GM21737 (cell line): ENCODE results near the gene HSFX4.
"Not testable (repeated sequence)": the region's sequence is repeated elsewhere in the genome, so short reads cannot be mapped to it uniquely, and the experiment has no call there.

Experiments used
- ATAC-seq: cut with Tn5 transposase; IDR thresholded peaks from one replicate; pipeline ENCODE4 v1.9.1; 2021; ENCODE audit warnings: mild to moderate bottlenecking, moderate library complexity; ENCODE audit not compliant: unreplicated experiment

Gene HSFX4

DNA sequence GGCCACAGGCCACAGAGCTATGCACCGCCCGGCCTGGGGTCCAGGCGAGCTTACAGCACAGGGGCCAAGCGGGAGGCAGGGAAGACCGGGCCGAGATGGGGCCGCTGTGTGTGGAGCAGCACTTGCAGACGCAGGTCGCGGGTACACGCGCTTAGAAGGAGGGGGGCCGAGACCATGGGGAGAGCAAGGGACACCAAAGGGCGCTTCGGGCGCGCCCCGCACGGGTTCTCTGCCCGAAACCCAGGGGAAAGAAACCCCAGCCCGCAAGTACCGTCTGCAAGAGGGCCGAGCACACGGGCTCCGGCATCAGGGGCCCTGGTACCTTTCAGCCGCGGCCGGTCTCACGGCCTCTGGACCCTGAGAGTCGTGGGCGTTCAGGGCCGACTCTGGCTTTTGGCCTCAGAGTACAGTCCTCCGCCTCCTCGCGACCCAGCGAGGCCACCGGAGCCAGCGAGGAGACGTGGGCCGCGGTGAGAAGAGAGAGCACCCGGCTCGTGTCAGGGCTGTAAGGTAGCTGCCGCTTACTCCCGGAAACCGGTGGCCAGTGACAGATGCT lies 8.6 kb downstream of the HSFX4 start:
- ATAC-seq: no peak

GRCh38 chrX:149938427-149938880 lies 9.1 kb downstream of the HSFX4 start, which contains the start of gene EOLA2:
Gene EOLA2, minus strand, starts transcription at chrX:149938491. Its CDS starts 4,617 bp downstream, at chrX:149933874.
- peak; percentile 63 for ATAC-seq

DNA sequence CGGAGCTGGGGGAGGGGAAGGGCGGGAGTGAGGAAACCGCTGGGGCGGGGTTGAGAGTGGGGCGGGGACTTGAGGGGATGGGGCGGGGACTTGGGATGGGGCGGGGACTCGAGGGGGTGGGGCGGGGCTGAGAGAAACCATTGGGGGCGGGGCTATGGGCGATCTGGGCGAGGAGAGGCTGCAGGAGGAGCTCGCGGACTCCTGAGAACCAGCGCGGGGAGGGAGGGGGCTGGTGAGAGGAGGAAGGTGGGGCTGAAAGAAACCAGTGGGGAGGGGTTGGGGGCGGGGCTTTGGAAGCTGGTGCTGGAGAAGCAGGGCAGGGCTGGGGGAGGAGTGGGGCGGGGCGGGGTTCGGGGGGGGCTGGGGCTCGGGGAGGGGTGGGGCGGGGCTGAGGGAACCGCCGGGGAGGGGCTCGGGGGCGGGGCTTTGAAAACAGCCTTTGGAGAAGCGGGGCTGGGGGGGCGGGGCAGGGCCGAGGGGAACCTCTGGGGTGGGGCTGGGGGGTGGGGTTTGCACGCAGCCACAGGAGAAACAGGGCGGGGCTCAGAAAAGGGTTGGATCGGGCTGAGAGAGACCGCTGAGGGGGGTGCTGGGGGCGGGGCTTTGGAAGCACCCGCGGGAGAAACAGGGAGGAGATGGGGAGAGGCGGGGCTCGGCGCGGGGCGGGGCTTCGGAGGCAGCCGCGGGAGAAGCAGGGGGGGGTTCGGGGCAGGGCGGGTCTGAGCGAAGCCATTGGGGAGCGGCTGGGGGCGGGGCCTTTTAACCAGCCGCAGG lies 9.7 kb downstream of the HSFX4 start:
- ATAC-seq: peak; percentile 11

GRCh38 chrX:149939655-149939904 lies 10.2 kb downstream of the HSFX4 start:
- ATAC-seq: no peak

DNA sequence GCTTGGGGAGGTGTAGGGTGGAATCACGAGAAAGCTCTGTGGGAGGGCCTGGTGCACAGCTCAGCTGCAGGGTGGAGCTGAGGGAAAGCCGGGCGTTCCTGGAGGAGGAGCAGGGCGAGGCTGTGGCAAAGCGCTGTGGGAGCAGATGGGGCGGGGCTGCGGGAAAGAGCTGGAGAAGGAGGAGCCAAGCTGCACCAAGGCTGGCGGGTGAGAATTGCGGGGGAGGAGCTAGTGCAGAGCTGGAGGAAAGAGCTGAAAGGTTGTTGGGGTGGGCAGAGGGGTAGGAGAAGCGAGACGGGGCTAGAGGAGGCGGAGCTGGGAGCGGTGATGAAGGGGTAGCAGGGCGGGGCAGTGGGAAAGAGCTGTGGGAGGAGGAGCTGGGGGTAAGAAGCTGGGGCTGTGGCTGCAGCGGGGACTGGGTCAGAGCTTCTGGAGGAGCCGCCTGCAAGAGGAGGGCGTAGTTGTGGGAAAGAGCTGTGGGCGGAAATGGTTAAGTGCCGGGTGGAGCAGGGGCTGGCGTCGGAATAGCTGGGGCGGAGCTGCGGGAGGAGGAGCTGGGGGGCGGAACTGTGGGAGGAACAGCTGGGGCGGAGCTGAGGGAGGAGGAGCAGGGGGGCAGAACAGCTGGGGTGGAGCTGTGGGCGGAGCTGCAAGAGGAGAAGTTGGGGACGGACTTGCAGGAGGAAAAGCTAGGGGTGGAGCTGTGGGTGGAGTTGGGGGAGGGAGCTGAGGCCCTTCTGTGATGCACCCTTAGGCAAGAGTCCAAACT lies 10.7 kb downstream of the HSFX4 start:
- ATAC-seq: peak; percentile 44

- not testable (repeated sequence) for ATAC-seq
These were observed 11.3 kb downstream of the HSFX4 start for GRCh38 chrX:149940674-149941024.

GRCh38 chrX:149945087-149945670 lies 15.8 kb downstream of the HSFX4 start:
- ATAC-seq: not testable (repeated sequence)

GRCh38 chrX:149945820-149946219 lies 16.4 kb downstream of the HSFX4 start:
- not testable (repeated sequence) for ATAC-seq

DNA sequence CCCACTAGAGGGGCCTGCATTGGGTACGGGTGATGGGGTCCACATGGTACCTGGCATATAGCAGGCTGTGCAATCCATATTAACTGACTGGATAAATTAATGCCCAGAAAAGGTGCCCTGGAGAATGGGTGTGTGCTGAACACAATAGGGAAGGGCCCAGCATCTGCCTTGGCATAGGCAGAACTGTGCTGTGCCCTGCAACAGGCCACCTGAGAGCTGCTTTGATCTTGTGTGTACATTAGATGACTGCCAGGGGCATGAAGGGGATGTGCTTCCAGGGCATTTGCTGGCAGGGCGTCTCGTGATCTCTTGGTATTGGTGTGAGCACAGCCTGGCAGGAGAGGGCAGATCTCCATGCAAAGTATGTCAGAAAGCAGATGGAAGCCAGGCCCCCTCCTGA lies 17.6 kb downstream of the HSFX4 start:
- ATAC-seq: not testable (repeated sequence)

- no peak for ATAC-seq
These were observed 18.6 kb downstream of the HSFX4 start for GRCh38 chrX:149948016-149948415.

DNA sequence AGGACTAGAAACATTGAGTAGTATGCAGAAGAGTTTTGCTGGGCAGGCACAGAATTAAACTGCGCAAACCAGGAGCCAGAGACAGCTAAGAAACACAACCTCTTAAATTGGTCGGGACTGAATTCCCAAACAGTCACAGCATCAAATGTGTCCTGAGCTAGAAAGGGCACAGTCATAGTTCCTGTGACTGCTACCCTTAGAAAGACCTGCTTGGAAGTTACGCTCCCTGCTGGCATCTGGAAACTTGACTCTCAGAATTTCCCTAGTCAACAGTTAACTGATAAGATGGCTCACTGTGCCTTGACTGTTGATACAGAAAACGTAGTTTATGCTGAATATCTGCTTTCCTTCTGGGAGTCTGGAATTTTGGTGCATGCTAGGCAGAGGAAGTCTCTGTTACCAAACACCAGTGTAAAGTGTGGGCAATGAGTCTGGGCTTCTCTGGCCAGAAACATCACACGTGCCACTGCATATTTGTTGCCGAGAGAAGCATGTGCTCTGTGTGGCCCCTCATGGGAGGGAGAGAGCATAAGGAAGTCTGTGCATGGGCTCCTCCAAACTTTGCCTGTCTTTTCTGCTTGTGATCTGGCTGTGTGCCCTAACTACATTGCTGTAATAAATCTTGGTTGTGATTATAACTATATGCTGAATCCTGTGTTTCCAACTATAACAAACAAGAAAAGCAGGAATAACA lies 20.5 kb downstream of the HSFX4 start:
- no peak for ATAC-seq

- no peak for ATAC-seq
These were observed 21.3 kb downstream of the HSFX4 start for GRCh38 chrX:149950681-149951080.

DNA sequence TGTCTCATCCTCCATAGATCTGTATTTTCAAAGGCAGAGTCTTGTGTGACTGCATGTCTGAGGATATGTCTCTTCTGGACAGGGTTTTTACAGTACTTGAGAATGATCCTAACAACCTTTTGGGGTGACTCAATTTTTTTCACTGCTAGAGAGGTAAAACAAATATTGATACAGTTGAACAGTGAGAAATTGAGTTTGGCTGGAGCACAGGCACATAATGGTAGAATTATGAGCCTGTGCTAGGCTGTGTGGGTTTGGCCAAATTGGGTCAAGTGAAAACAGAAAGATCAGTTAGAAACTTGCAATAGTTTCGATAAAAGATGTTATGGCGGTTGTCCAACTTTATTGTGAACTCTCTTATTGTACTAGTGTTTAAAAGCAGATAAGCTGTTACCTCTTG lies 32.2 kb downstream of the HSFX4 start:
- no peak for ATAC-seq

- ATAC-seq: no peak
These were observed 32.6 kb downstream of the HSFX4 start for GRCh38 chrX:149962010-149962409.

DNA sequence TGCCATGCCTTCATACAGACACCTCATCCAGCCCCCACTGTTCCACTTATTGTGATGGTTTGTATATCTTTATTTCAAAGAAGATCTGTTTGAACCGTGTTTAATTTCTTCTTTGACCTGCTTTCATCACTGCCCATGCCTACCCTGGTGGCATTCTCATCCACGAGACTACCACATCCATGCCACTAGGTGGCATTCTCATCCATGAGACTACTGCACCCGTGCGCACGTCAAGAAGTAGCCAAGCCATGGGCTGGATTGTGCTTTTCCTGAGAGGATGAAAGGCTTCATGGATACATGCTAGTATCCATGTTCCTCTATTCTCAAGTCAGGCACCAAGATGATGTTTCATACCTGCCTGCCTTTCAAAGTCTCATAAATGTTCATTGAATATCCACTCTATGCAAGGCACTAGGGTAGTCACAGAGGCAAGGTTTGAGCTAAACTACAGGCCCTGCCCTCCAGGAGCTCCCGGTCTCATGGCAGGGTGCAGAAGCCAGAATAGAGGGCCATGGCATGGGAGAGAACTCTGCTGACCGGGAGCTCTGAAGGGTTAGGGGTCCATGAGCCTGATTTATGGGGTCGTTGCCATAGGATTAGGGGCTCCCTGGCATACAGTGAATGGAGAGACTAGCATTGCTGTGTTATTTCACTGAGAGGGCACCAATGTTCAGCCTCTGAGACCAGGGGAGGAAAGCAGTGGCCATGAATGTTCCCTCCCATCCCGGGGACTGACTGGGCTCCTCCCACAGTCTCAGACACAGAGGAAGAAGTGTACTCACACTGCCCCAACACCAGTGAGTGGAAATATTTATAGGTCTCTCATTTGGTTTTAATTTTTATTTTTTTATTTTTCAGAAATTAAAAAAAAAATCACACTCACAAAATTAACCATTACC lies 33.7 kb downstream of the HSFX4 start:
- no peak for ATAC-seq

DNA sequence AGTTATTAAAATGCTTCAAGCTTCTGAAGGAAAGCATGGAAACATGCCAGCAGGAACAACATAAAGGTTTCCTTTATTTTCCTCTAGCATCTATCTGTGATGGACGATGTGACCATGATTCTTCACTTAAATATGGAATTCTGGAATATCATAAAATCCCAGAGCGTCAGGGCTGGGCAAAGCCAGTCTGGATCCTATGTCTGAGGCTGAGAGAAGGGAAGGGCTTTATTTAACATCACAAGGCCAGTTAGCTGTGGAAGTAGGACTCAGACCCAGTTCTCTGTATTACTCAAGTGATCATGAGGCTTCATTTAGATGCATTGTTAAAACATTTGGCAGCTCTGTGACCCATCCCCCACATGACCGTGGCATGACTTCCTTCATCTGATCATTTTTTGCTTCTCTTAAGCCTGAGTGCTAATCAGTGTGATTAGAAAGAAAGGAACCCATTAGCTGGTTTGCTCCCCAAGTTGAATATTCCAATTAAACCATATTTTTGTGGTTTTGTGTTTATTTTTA lies 49.8 kb downstream of the HSFX4 start:
- no peak for ATAC-seq
